Measurements from ENCODE around the gene CISD1. TPM values are rescaled to one million over a fixed set of nuclear protein-coding genes. Genes with fewer than 3 reads are reported as not detected.

CISD1 gene
- total and polyA plus RNA-seq, 9 donors, result 10.6 to 35.7 (median 25.5) TPM

- H3K9me3 ChIP-seq, result no peaks in the 10 kb centered on the region
- 88 to 94% (median 94%) methylated on average over 7 of the region's 7 CpGs for WGBS, 3 donors
- no peaks in the 10 kb centered on the region for H3K36me3 ChIP-seq
- no peak overlapping the region for H3K27ac ChIP-seq
- H3K27me3 ChIP-seq, result no peaks in the 10 kb centered on the region
- H3K4me3 ChIP-seq, result no peak overlapping the region
- H3K4me1 ChIP-seq (ENCODE audit: insufficient read depth), result peaks cover 4% of the 10 kb centered on the region
- TF ChIP-seq EP300 (IDR thresholded peaks at IDR 0.05), result no peak
- TF ChIP-seq POLR2A (IDR thresholded peaks at IDR 0.05), result no peak
- TF ChIP-seq CTCF (IDR thresholded peaks at IDR 0.05), result no peak
- no peak for DNase-seq
- intact Hi-C loops (cut with DNase I), result no loop called here
Measured at GRCh38 chr10:58278274-58278961, 9.5 kb downstream of the CISD1 start.

GRCh38 chr10:58278962-58279307 lies 10.0 kb downstream of the CISD1 start:
- WGBS, 3 donors, result 88 to 91% (median 90%) methylated on average over 1 of the region's 1 CpG
- no peaks in the 10 kb centered on the region for H3K9me3 ChIP-seq

GRCh38 chr10:58280477-58280876 lies 11.5 kb downstream of the CISD1 start:
- no peak overlapping the region for H3K27ac ChIP-seq
- no peak overlapping the region for H3K4me3 ChIP-seq
- no peaks in the 10 kb centered on the region for H3K36me3 ChIP-seq
- intact Hi-C loops (cut with DNase I), result no loop called here
- no peak for DNase-seq
- no peaks in the 10 kb centered on the region for H3K27me3 ChIP-seq
- no peaks in the 10 kb centered on the region for H3K9me3 ChIP-seq
- H3K4me1 ChIP-seq (ENCODE audit: insufficient read depth), result no peaks in the 10 kb centered on the region
- TF ChIP-seq POLR2A (IDR thresholded peaks at IDR 0.05) (no peak), EP300 (IDR thresholded peaks at IDR 0.05) (no peak), CTCF (IDR thresholded peaks at IDR 0.05) (no peak)
- WGBS, 3 donors, result 92 to 97% (median 95%) methylated on average over 3 of the region's 3 CpGs

More at GRCh38 chr10:58278962-58279307, 10.0 kb downstream of the CISD1 start:
- intact Hi-C loops (cut with DNase I), result no loop called here
- Histone ChIP-seq H3K27ac (no peak overlapping the region), H3K36me3 (no peaks in the 10 kb centered on the region), H3K4me1 (ENCODE audit: insufficient read depth) (peaks cover 4% of the 10 kb centered on the region), H3K27me3 (no peaks in the 10 kb centered on the region), H3K4me3 (no peak overlapping the region)
- DNase-seq, result no peak
- TF ChIP-seq EP300 (IDR thresholded peaks at IDR 0.05), result no peak

GRCh38 chr10:58281092-58281752 lies 12.3 kb downstream of the CISD1 start:
- Histone ChIP-seq H3K27ac (no peak overlapping the region), H3K4me3 (no peak overlapping the region), H3K36me3 (no peaks in the 10 kb centered on the region), H3K27me3 (no peaks in the 10 kb centered on the region), H3K4me1 (ENCODE audit: insufficient read depth) (no peaks in the 10 kb centered on the region), H3K9me3 (no peaks in the 10 kb centered on the region)
- TF ChIP-seq POLR2A (IDR thresholded peaks at IDR 0.05), result no peak
- no peak for TF ChIP-seq CTCF (IDR thresholded peaks at IDR 0.05)
- TF ChIP-seq EP300 (IDR thresholded peaks at IDR 0.05), result no peak
- intact Hi-C loops (cut with DNase I), result no loop called here
- DNase-seq, result no peak
- 71 to 83% (median 76%) methylated on average over 2 of the region's 2 CpGs for WGBS, 3 donors

- intact Hi-C loops (cut with DNase I), result no loop called here
- DNase-seq, result no peak
- no peak overlapping the region for H3K4me3 ChIP-seq
Measured at GRCh38 chr10:58282615-58283014, 13.7 kb downstream of the CISD1 start.

More at GRCh38 chr10:58282615-58283014, 13.7 kb downstream of the CISD1 start:
- Histone ChIP-seq H3K9me3 (no peaks in the 10 kb centered on the region), H3K36me3 (no peaks in the 10 kb centered on the region), H3K4me1 (ENCODE audit: insufficient read depth) (no peaks in the 10 kb centered on the region), H3K27me3 (no peaks in the 10 kb centered on the region), H3K27ac (no peak overlapping the region)
- TF ChIP-seq CTCF (IDR thresholded peaks at IDR 0.05) (no peak), POLR2A (IDR thresholded peaks at IDR 0.05) (no peak), EP300 (IDR thresholded peaks at IDR 0.05) (no peak)
- whole genome bisulfite sequencing, 3 donors, result 89 to 91% (median 90%) methylated on average over 3 of the region's 3 CpGs
